ENCODE results near the gene MYL11. TPM values are rescaled to one million over a fixed set of nuclear protein-coding genes. Genes with fewer than 3 reads are reported as not detected.
A peak's percentile ranks its signal among the peaks of the same experiment; 100 is the strongest.
"Not testable (repeated sequence)": the region's sequence is repeated elsewhere in the genome, so short reads cannot be mapped to it uniquely, and the experiment has no call there.

Gene MYL11
- total RNA-seq, 2 experiments from 2014 or later, result not detected

DNA sequence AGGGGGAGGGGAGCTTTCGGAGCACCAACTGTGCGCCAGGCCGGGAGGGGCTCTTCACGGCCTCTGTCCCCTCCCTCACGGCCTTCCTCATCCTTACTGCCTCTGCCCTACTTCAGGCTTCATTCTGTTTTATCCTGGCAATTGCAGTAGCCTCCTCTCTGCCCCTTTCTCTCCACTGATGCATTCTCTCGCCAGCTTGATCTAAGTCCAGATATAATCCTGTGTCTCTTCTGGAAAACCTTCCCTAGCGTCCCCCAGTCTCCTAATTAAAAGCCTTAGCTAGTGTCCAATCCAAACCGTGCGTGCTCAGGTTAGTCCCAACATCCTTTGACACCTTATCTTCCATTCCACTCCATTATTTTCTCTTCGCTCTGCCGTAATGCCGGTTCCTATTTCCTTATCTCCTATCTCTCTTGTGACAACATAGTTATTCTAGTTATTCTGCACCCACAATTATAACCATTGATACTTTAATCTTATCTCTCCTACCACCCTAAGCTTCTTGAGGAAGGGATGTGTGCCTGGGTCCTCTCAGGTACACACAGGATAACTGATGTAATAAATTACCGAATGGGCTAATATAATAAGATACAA lies 21.5 kb downstream of the MYL11 start:
- peak overlapping the region; percentile 87 for H3K27ac Mint-ChIP-seq

GRCh38 chr16:30396627-30397026 lies 22.0 kb downstream of the MYL11 start:
- peak overlapping the region; percentile 95 for H3K4me3 Mint-ChIP-seq
- H3K27me3 Mint-ChIP-seq, H3K9me3 Mint-ChIP-seq, POLR2A ChIA-PET, DNase-seq: not testable (repeated sequence)
- peak overlapping the region; percentile 50 for H3K27ac Mint-ChIP-seq
- CTCF ChIA-PET, result interaction anchor here (0.6 to 2.6 kb wide), 7 partner anchors 12 to 272 kb away, joined by 3 to 24 read pairs (median 5); partner anchors contain the start of genes MYL11, SEPTIN1, TBC1D10B and ZNF771
- H3K36me3 Mint-ChIP-seq (ENCODE audit: low read depth), result peaks cover 22% of the 10 kb centered on the region
- peaks cover 50% of the 10 kb centered on the region for H3K4me1 Mint-ChIP-seq

More for the DNA sequence above, 21.5 kb downstream of the MYL11 start:
- DNase-seq, result no peak
- H3K9me3 Mint-ChIP-seq, result no peaks in the 10 kb centered on the region
- peaks cover 44% of the 10 kb centered on the region for H3K4me1 Mint-ChIP-seq
- H3K36me3 Mint-ChIP-seq (ENCODE audit: low read depth), result peaks cover 22% of the 10 kb centered on the region
- H3K27me3 Mint-ChIP-seq, result no peaks in the 10 kb centered on the region
- peak overlapping the region; percentile 95 for H3K4me3 Mint-ChIP-seq
- CTCF ChIA-PET, result interaction anchor here (0.6 to 2.6 kb wide), 12 partner anchors 9 to 298 kb away, joined by 3 to 24 read pairs (median 4); partner anchors contain the start of genes DCTPP1, MYL11, SEPTIN1 and TBC1D10B
- POLR2A ChIA-PET, result interaction anchor here (1.5 kb wide), 1 partner anchor 14 kb away, joined by 9 read pairs; the partner anchor contains the start of gene SEPTIN1

DNA sequence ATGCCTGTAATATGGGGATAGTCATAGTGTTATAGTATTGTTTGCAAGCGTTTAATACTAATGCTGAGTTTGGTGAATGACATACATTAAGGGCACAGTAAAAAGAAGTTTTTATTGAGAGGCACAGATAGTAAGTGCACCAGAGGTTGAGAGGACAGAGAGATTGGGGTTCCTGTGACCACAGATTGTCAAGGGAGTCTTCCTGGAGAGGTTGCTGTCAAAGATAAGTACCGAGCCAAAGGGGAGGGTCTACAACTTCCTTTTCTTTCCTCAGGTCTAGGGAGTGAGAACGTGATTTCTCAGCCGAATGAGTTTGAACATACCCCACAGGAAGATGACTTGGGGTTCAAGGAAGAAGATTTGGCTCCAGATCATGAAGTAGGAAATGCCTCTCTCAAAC lies 22.5 kb downstream of the MYL11 start:
- ChIA-PET POLR2A (no interaction called here), CTCF (interaction anchor here (2.5 to 3.2 kb wide), 2 partner anchors 11 to 14 kb away, joined by 11 to 18 read pairs; partner anchors contain the start of genes SEPTIN1 and ZNF771)
- Mint-ChIP-seq H3K4me1 (peaks cover 51% of the 10 kb centered on the region), H3K4me3 (peak overlapping the region; percentile 95), H3K36me3 (ENCODE audit: low read depth) (peaks cover 22% of the 10 kb centered on the region), H3K27ac (peak overlapping the region; percentile 50), H3K9me3 (no peaks in the 10 kb centered on the region), H3K27me3 (no peaks in the 10 kb centered on the region)
- no peak for DNase-seq

DNA sequence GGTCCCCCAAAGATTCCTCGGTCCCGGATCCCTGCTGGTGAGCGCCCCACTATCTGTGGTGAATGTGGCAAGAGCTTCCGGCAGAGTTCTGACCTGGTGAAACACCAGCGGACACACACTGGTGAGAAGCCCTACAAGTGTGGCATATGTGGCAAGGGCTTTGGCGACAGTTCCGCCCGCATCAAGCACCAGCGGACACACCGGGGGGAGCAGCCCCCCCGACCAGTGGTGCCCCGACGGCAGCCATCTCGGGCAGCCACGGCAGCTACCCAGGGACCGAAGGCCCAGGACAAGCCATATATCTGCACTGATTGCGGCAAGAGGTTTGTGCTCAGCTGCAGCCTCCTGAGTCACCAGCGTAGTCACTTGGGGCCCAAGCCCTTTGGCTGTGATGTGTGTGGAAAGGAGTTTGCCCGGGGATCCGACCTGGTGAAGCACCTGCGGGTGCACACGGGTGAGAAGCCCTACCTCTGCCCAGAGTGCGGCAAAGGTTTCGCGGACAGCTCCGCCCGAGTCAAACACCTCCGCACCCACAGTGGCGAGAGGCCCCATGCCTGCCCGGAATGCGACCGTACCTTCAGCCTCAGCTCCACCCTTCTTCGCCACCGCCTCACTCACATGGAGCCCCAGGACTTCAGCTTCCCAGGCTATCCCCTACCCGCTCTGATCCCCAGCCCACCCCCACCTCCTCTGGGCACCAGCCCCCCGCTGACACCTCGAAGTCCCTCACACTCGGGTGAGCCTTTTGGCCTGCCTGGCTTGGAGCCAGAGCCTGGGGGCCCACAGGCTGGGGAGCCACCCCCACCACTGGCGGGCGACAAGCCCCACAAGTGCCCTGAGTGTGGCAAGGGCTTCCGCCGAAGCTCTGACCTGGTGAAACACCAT lies 23.4 kb downstream of the MYL11 start:
- no peak for DNase-seq
- no peaks in the 10 kb centered on the region for H3K9me3 Mint-ChIP-seq
- CTCF ChIA-PET, result interaction anchor here (1.1 to 3.2 kb wide), 3 partner anchors 10 to 38 kb away, joined by 3 to 18 read pairs (median 11); partner anchors contain the start of genes SEPTIN1 and ZNF771
- H3K4me3 Mint-ChIP-seq, result no peak overlapping the region
- H3K27me3 Mint-ChIP-seq, result no peaks in the 10 kb centered on the region
- POLR2A ChIA-PET, result no interaction called here
- no peak overlapping the region for H3K27ac Mint-ChIP-seq
- H3K36me3 Mint-ChIP-seq (ENCODE audit: low read depth), result peaks cover 22% of the 10 kb centered on the region
- H3K4me1 Mint-ChIP-seq, result peaks cover 51% of the 10 kb centered on the region

DNA sequence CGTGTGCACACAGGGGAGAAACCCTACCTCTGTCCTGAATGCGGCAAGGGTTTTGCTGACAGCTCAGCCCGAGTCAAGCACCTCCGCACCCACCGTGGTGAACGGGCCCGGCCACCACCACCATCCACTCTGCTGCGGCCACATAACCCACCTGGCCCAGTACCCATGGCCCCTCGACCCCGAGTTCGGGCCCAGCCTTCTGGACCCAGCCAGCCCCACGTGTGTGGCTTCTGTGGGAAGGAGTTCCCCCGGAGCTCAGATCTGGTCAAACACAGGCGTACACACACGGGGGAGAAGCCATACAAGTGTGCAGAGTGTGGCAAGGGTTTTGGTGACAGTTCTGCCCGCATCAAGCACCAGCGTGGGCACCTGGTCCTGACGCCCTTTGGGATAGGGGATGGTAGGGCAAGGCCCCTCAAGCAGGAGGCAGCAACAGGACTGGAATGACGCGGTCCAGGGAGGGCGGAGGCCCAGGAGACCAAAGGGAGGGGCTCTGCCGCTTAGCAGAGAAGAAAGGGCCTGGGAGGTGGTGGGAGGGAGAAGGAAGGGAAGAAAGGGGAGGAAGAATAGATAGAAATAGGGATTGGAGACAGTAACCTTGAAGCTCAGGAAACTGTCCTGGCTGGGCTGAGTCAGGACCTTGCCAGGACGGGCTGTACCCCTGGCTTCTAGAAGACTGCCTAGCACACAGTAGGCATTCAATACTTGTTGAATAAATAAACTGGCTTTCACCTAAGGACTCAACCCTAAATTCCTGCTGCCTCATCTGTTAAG lies 24.2 kb downstream of the MYL11 start:
- no peak for DNase-seq
- POLR2A ChIA-PET, result no interaction called here
- peaks cover 51% of the 10 kb centered on the region for H3K4me1 Mint-ChIP-seq
- peaks cover 1% of the 10 kb centered on the region for H3K27me3 Mint-ChIP-seq
- peak overlapping the region; percentile 73 for H3K27ac Mint-ChIP-seq
- no peaks in the 10 kb centered on the region for H3K9me3 Mint-ChIP-seq
- peaks cover 22% of the 10 kb centered on the region for H3K36me3 Mint-ChIP-seq (ENCODE audit: low read depth)
- no peak overlapping the region for H3K4me3 Mint-ChIP-seq
- CTCF ChIA-PET, result interaction anchor here (1.6 to 3.2 kb wide), 4 partner anchors 9 to 28 kb away, joined by 5 to 18 read pairs (median 8); partner anchors contain the start of genes SEPTIN1, TBC1D10B and ZNF771

DNA sequence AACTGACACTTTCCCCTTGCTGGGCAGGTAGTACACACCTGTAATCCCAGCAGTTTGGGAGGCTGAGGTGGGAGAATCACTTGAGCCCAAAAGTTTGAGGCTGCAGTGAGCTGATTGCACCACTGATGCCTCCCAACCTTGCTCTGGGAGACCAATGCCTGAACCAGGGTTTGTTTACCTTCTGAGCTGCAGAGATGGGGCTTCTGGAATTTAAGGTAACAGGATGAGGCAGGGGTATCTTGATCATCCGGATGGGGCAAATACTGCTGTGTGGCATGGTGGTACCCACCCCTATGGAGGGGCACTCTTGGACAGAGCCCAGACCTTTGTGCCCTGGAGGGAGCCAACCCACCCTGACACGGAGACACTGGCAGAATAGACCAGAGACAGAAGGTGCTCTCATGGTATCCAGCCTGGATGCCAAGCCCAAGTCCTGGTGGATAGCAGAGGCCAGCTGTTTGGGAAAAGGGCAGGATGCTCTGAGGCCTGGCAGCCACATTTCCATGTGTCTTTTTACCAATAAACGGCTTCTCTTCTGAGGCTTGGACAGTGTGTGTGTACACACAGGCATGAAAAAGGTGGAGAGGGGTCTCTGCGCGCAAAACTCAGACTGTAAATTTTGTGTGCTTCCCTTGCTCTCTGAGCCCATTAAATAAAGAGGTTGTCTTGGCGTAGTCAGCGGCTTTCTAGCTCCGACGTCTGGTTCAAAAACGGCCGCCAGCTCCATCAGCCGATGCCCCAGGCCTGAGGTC lies 25.0 kb downstream of the MYL11 start:
- peaks cover 45% of the 10 kb centered on the region for H3K4me1 Mint-ChIP-seq
- POLR2A ChIA-PET, result no interaction called here

DNA sequence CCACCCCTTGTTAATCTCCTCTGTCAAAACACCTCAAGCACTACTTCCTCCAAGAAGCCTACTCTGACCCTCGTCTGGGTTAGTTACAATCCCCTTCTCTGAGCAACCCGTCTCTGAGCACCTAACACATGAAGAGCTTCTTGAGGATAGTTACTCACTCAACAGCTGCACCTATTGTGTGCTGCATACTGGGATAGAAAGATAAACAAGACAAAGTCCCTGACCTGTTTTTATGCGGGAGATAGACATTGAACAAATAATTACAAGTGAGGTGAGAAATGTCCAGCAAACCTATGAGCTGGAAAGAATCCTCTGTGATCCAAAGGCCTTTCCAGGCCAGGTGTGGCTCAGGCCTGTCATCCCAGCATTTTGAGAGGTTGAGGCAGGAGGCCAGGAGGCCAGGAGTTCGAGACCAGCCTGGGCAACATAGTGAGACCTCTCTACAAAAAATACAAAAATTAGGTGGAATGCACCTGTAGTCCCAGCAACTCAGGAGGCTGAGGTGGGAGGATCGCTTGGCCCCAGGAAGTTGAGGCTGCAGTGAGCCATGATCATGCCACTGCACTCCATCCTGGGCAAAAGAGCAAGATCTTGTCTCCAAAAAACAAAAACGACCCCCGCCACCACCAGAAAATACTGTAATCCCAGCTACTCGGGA lies 27.3 kb downstream of the MYL11 start:
- no peaks in the 10 kb centered on the region for H3K9me3 Mint-ChIP-seq
- ChIA-PET POLR2A (interaction anchor here (0.6 kb wide), 1 partner anchor 31 kb away, joined by 3 read pairs; the partner anchor contains the start of gene TBC1D10B), CTCF (interaction anchor here (1.2 to 1.8 kb wide), 4 partner anchors 8 to 19 kb away, joined by 3 to 4 read pairs (median 4); partner anchors contain the start of gene SEPTIN1)
- peaks cover 37% of the 10 kb centered on the region for H3K4me1 Mint-ChIP-seq
- no peak for DNase-seq
- H3K36me3 Mint-ChIP-seq (ENCODE audit: low read depth), result peaks cover 15% of the 10 kb centered on the region
- H3K27ac Mint-ChIP-seq, result no peak overlapping the region
- H3K4me3 Mint-ChIP-seq, result peak overlapping the region; percentile 78
- peaks cover 6% of the 10 kb centered on the region for H3K27me3 Mint-ChIP-seq

More for the DNA sequence above, 25.0 kb downstream of the MYL11 start:
- Mint-ChIP-seq H3K36me3 (ENCODE audit: low read depth) (peaks cover 22% of the 10 kb centered on the region), H3K27me3 (peaks cover 6% of the 10 kb centered on the region), H3K27ac (peak overlapping the region; percentile 82), H3K9me3 (no peaks in the 10 kb centered on the region), H3K4me3 (peak overlapping the region; percentile 78)
- no peak for DNase-seq
- CTCF ChIA-PET, result interaction anchor here (0.6 to 3.2 kb wide), 5 partner anchors 8 to 28 kb away, joined by 3 to 18 read pairs (median 6); partner anchors contain the start of genes SEPTIN1, TBC1D10B and ZNF771

- H3K4me1 Mint-ChIP-seq, result peaks cover 27% of the 10 kb centered on the region
- CTCF ChIA-PET, result interaction anchor here (1.0 to 4.5 kb wide), 7 partner anchors 8 to 209 kb away, joined by 3 to 47 read pairs (median 7); partner anchors contain the start of genes DCTPP1 and ZNF48
- no peak for DNase-seq
Observed at GRCh38 chr16:30406795-30407101, 32.1 kb downstream of the MYL11 start.

DNA sequence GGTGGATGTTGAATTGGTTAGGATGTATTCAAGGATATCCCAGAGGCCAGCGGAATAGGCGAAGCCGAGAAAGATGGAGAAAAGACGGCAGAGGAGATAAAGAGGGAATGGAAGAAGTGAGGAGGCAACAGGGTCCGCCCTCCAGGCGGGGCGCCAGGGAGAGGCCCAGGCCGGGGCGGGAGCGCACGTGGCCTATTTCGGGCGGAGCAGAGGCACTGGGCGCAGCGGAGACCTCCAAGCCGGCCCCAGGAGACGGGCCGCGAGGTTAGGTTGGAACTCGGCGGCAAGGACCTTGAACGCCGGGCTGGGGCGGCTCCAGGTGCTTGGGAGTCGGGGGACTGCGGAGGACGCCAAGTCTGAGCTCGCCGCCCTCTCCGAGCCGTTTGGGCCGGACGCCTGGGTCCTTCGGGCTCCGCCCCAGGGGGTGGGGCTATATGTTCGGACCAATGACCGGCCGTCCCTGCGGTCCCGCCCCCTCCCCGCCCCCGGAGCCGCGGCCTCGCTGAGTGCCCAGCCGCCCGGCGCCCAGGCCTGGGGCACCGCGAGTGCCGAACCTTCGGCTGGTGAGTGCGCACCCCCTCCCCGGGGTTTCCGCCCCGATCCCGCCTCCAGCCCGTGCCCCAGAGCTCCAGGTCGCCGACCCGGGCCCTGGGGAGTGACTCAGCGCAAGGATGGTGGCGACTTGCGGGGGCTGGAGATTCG lies 32.7 kb downstream of the MYL11 start, which contains the start of gene ZNF771:
Gene ZNF771 (plus strand): TSS at position 505 of the 702 bp plus-strand sequence. CDS start 448 bp downstream, outside the sequence.
- Mint-ChIP-seq H3K36me3 (ENCODE audit: low read depth) (peaks cover 2% of the 10 kb centered on the region), H3K9me3 (no peaks in the 10 kb centered on the region), H3K27me3 (peaks cover 6% of the 10 kb centered on the region), H3K4me3 (peak within 1 kb of the TSS; percentile 87), H3K4me1 (peaks cover 30% of the 10 kb centered on the region), H3K27ac (peak within 1 kb of the TSS; percentile 94)
- peak; percentile 91 for DNase-seq
- CTCF ChIA-PET, result interaction anchor here (0.5 to 4.5 kb wide), 11 partner anchors 9 to 335 kb away, joined by 3 to 47 read pairs (median 5); partner anchors contain the start of genes DCTPP1, SEPTIN1 and ZNF48
- POLR2A ChIA-PET, result interaction anchor here (0.5 to 1.0 kb wide), 2 partner anchors 22 to 72 kb away, joined by 3 to 5 read pairs; no protein-coding TSS in a partner anchor

More at GRCh38 chr16:30406795-30407101, 32.1 kb downstream of the MYL11 start:
- peak overlapping the region; percentile 94 for H3K27ac Mint-ChIP-seq
- no peaks in the 10 kb centered on the region for H3K9me3 Mint-ChIP-seq
- H3K36me3 Mint-ChIP-seq (ENCODE audit: low read depth), result no peaks in the 10 kb centered on the region
- POLR2A ChIA-PET, result interaction anchor here (0.5 to 1.0 kb wide), 2 partner anchors 22 to 72 kb away, joined by 3 to 5 read pairs; no protein-coding TSS in a partner anchor
- peak overlapping the region; percentile 87 for H3K4me3 Mint-ChIP-seq
- peaks cover 6% of the 10 kb centered on the region for H3K27me3 Mint-ChIP-seq

DNA sequence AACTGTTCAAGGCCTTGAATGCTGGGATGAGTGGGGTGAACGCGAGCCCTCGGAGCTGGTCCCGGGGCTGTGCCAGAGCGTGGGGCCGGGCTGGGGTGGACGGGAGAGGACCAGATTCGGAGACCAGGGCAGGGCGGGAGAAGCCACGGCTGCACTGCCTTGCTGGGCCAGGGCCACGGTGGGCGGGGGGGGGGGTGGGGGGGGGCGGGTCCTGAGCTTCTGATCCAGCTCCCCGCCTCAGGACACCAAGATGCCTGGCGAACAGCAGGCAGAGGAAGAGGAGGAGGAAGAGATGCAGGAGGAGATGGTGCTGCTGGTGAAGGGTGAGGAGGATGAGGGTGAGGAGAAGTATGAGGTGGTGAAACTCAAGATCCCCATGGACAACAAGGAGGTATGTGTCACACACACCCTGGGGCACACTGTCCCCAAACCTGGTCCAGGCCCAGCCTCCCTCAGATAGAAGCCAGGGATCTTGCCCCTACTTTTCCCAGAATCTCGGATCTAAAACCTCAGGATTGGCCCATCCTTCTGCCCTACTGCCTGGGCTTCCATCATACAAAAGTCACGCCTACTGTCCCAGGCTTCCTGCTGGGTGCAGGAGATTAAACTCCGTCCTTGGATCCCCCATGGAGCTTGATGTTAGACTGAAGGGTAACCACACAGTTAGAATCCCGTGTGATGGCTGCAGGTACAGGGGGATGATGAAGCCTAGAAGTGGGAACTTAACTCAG lies 33.4 kb downstream of the MYL11 start:
- Mint-ChIP-seq H3K36me3 (ENCODE audit: low read depth) (peaks cover 2% of the 10 kb centered on the region), H3K4me1 (peaks cover 31% of the 10 kb centered on the region), H3K27me3 (peaks cover 6% of the 10 kb centered on the region), H3K27ac (peak overlapping the region; percentile 75), H3K9me3 (no peaks in the 10 kb centered on the region), H3K4me3 (peak overlapping the region; percentile 87)
- no peak for DNase-seq
- ChIA-PET POLR2A (interaction anchor here (1.0 kb wide), 1 partner anchor 73 kb away, joined by 5 read pairs; no protein-coding TSS in a partner anchor), CTCF (interaction anchor here (0.5 to 4.5 kb wide), 11 partner anchors 9 to 346 kb away, joined by 3 to 47 read pairs (median 5); partner anchors contain the start of genes DCTPP1, SEPTIN1 and ZNF48)

Data from activated CD4-positive, alpha-beta T cell treated with anti-CD3 and anti-CD28 coated beads, Interleukin-2, amount 10 ng/mL, durations not matched to agents 7 days and 5 days (primary cell).